Vagina (tissue), 2 donors: ENCODE results near the gene ABHD6. TPM values are rescaled to one million over a fixed set of nuclear protein-coding genes. Genes with fewer than 3 reads are reported as not detected.

Experiments
- DNase-seq, 2 donors: peaks; one replicate each; pipeline ENCODE4 v3.0.0-alpha.2; 2017; ENCODE audit errors: extremely low spot score in 2 of 2
- H3K27ac ChIP-seq: fragments of 200-600 bp; sonication (generic); one replicate; pipeline ENCODE4 v1.5.1; 2019
- H3K27me3 ChIP-seq: fragments of 200-600 bp; sonication (generic); one replicate; pipeline ENCODE4 v1.5.1; 2019
- H3K36me3 ChIP-seq, 2 donors: fragments of 200-600 bp; sonication (generic); one replicate each; pipeline ENCODE4 v1.5.1; 2017 to 2019
- H3K4me1 ChIP-seq: fragments of 200-600 bp; sonication (generic); one replicate; pipeline ENCODE4 v1.5.1; 2019
- H3K4me3 ChIP-seq, 2 donors: fragments of 200-600 bp; sonication (generic); 1 replicate in 1 of 2; 2 replicates in 1 of 2; pipeline ENCODE4 v1.5.1; 2016 to 2019
- H3K9me3 ChIP-seq: fragments of 200-600 bp; sonication (generic); one replicate; pipeline ENCODE4 v1.5.1; 2019
- CTCF ChIP-seq, 3 experiments: fragments of 450-650 bp in 2 of 3; fragments of 200-600 bp in 1 of 3; sonication (generic) in 1 of 3; IDR thresholded peaks; one replicate each; pipeline ENCODE4 v1.5.1; 2017 to 2019; ENCODE audit warnings: antibody characterized with exemption in 3 of 3, mild to moderate bottlenecking in 2 of 3, moderate library complexity in 2 of 3
- POLR2A ChIP-seq, 2 donors: fragments of 450-650 bp; IDR thresholded peaks; one replicate each; pipeline ENCODE4 v1.6.1; 2017; ENCODE audit warnings: antibody characterized with exemption in 2 of 2, mild to moderate bottlenecking in 2 of 2, moderate library complexity in 2 of 2
- POLR2AphosphoS5 ChIP-seq, 2 donors: sonication (generic); formaldehyde crosslinking; IDR thresholded peaks; one replicate each; pipeline ENCODE4 v1.9.0; 2017; ENCODE audit warnings: antibody characterized with exemption in 2 of 2, mild to moderate bottlenecking in 2 of 2, low read depth in 1 of 2; ENCODE audit not compliant: insufficient read depth in 1 of 2
- intact Hi-C: fragments of 100-400 bp; cut with DNase I; formaldehyde crosslinking; loops from one replicate; pipeline ENCODE4 v1.15.1; 2023
- total RNA-seq: library from RNA; depleted of rRNA; stranded (reverse); fragments of >200 nt; gene quantifications from one replicate; pipeline ENCODE4 v1.2.3, GENCODE V29; 2016

Gene ABHD6
- total RNA-seq, 1 donor from 2014 or later: 18.9 TPM

- H3K36me3 ChIP-seq: no peaks in the 10 kb centered on the region
- no peak for TF ChIP-seq POLR2A (IDR thresholded peaks at IDR 0.05)
- TF ChIP-seq CTCF (IDR thresholded peaks at IDR 0.05): no peak
- TF ChIP-seq POLR2AphosphoS5 (IDR thresholded peaks at IDR 0.05; ENCODE audit: insufficient read depth in 1 of 2, low read depth in 1 of 2): peak in 1 of 2 donors; percentile 48
- H3K27ac ChIP-seq: no peak overlapping the region
- no peaks in the 10 kb centered on the region for H3K27me3 ChIP-seq
- intact Hi-C loops: no loop called here
- H3K9me3 ChIP-seq: no peaks in the 10 kb centered on the region
- peaks cover 30% of the 10 kb centered on the region for H3K4me1 ChIP-seq
- no peak for DNase-seq
- H3K4me3 ChIP-seq: no peak overlapping the region
Measured at GRCh38 chr3:58251631-58252035, 14.0 kb downstream of the ABHD6 start.

GRCh38 chr3:58254144-58254543 is 16.6 kb downstream of the ABHD6 start:
- H3K27me3 ChIP-seq: no peaks in the 10 kb centered on the region
- DNase-seq: no peak
- intact Hi-C loops: no loop called here

GRCh38 chr3:58256061-58256460 is 18.5 kb downstream of the ABHD6 start:
- Histone ChIP-seq H3K27me3 (no peaks in the 10 kb centered on the region), H3K27ac (no peak overlapping the region), H3K4me3 (no peak overlapping the region), H3K36me3 (peaks cover 0 to 14% of the 10 kb centered on the region in 2 donors), H3K9me3 (no peaks in the 10 kb centered on the region), H3K4me1 (peaks cover 16% of the 10 kb centered on the region)
- DNase-seq: no peak
- TF ChIP-seq CTCF (IDR thresholded peaks at IDR 0.05): no peak
- TF ChIP-seq POLR2AphosphoS5 (IDR thresholded peaks at IDR 0.05; ENCODE audit: insufficient read depth in 1 of 2, low read depth in 1 of 2): no peak
- TF ChIP-seq POLR2A (IDR thresholded peaks at IDR 0.05): no peak
- intact Hi-C loops: no loop called here

More at GRCh38 chr3:58254144-58254543, 16.6 kb downstream of the ABHD6 start:
- no peaks in the 10 kb centered on the region for H3K9me3 ChIP-seq
- no peak overlapping the region for H3K4me3 ChIP-seq
- peaks cover 30% of the 10 kb centered on the region for H3K4me1 ChIP-seq
- TF ChIP-seq CTCF (IDR thresholded peaks at IDR 0.05) (no peak), POLR2AphosphoS5 (IDR thresholded peaks at IDR 0.05; ENCODE audit: insufficient read depth in 1 of 2, low read depth in 1 of 2) (no peak), POLR2A (IDR thresholded peaks at IDR 0.05) (no peak)
- no peak overlapping the region for H3K27ac ChIP-seq
- H3K36me3 ChIP-seq: peaks cover 0 to 12% of the 10 kb centered on the region in 2 donors

- peaks cover 0 to 14% of the 10 kb centered on the region in 2 donors for H3K36me3 ChIP-seq
- no peaks in the 10 kb centered on the region for H3K9me3 ChIP-seq
- H3K4me3 ChIP-seq: no peak overlapping the region
- TF ChIP-seq POLR2AphosphoS5 (IDR thresholded peaks at IDR 0.05; ENCODE audit: insufficient read depth in 1 of 2, low read depth in 1 of 2): no peak
- no peak for TF ChIP-seq POLR2A (IDR thresholded peaks at IDR 0.05)
- TF ChIP-seq CTCF (IDR thresholded peaks at IDR 0.05): no peak
- no peaks in the 10 kb centered on the region for H3K27me3 ChIP-seq
- no peak for DNase-seq
- peaks cover 13% of the 10 kb centered on the region for H3K4me1 ChIP-seq
- intact Hi-C loops: no loop called here
- H3K27ac ChIP-seq: no peak overlapping the region
Measured at GRCh38 chr3:58256511-58256910, 18.9 kb downstream of the ABHD6 start.

GRCh38 chr3:58258392-58259055 is 20.9 kb downstream of the ABHD6 start:
- Histone ChIP-seq H3K36me3 (peaks cover 0 to 14% of the 10 kb centered on the region in 2 donors), H3K4me1 (no peaks in the 10 kb centered on the region), H3K27ac (no peak overlapping the region), H3K4me3 (no peak overlapping the region), H3K9me3 (no peaks in the 10 kb centered on the region), H3K27me3 (no peaks in the 10 kb centered on the region)
- no peak for TF ChIP-seq POLR2A (IDR thresholded peaks at IDR 0.05)
- no peak for DNase-seq
- intact Hi-C loops: no loop called here
